HG03159 (cell line): ENCODE results near the gene FPGS.

Experiments
- ATAC-seq: cut with Tn5 transposase; IDR thresholded peaks from one replicate; pipeline ENCODE4 v1.9.1; 2021; ENCODE audit warnings: mild to moderate bottlenecking, moderate library complexity; ENCODE audit not compliant: unreplicated experiment

The FPGS gene

GRCh38 chr9:127809540-127810377, 7.1 kb downstream of the FPGS start:
- ATAC-seq, result no peak

- no peak for ATAC-seq
These were observed 7.9 kb downstream of the FPGS start for GRCh38 chr9:127810378-127811187.

- no peak for ATAC-seq
These were observed 9.3 kb downstream of the FPGS start for GRCh38 chr9:127812011-127812410.

- no peak for ATAC-seq
These were observed 10.4 kb downstream of the FPGS start for GRCh38 chr9:127812936-127813675.

- no peak for ATAC-seq
These were observed 11.1 kb downstream of the FPGS start for GRCh38 chr9:127813686-127814226.

- no peak for ATAC-seq
These were observed 12.2 kb downstream of the FPGS start for GRCh38 chr9:127814619-127815511.

GRCh38 chr9:127815512-127816361, 13.1 kb downstream of the FPGS start:
- no peak for ATAC-seq

GRCh38 chr9:127816362-127816725, 13.7 kb downstream of the FPGS start:
- no peak for ATAC-seq

GRCh38 chr9:127816728-127817127, 14.0 kb downstream of the FPGS start:
- ATAC-seq, result no peak

- no peak for ATAC-seq
These were observed 15.3 kb downstream of the FPGS start for GRCh38 chr9:127817881-127818434.

GRCh38 chr9:127818574-127818973, 15.9 kb downstream of the FPGS start:
- ATAC-seq, result no peak

- ATAC-seq, result no peak
These were observed 19.4 kb downstream of the FPGS start for GRCh38 chr9:127822108-127822507.

- no peak for ATAC-seq
These were observed 22.8 kb downstream of the FPGS start for GRCh38 chr9:127825319-127826051.

- ATAC-seq, result no peak
These were observed 23.7 kb downstream of the FPGS start for GRCh38 chr9:127826253-127826913.

GRCh38 chr9:127828262-127829031, 25.8 kb downstream of the FPGS start:
- ATAC-seq, result no peak

- no peak for ATAC-seq
These were observed 26.7 kb downstream of the FPGS start for GRCh38 chr9:127829205-127829906.
